H1 (cell line): ENCODE data around the gene SH3PXD2A. TPM values are rescaled to one million over a fixed set of nuclear protein-coding genes. Genes with fewer than 3 reads are reported as not detected.

Experiments used
- CTCF ChIA-PET: fragments of 300-600 bp; sonication (Branson Sonifier 250); formaldehyde crosslinking; loops from one replicate; lab custom pipeline; 2021; ENCODE audit not compliant: partially characterized antibody; lab: Charles Lee
- POLR2A ChIA-PET: fragments of 300-600 bp; sonication (Branson Sonifier 250); formaldehyde crosslinking; loops from one replicate; lab custom pipeline; 2021; ENCODE audit warnings: inconsistent platforms; ENCODE audit not compliant: partially characterized antibody; lab: Charles Lee
- DNase-seq, 2 experiments: peaks; one replicate each; pipeline versions ENCODE4 v3.0.0 to v3.0.0-alpha.2; 2010 to 2022; ENCODE audit warnings: low spot score in 2 of 2, low read depth in 1 of 2, mixed read lengths in 1 of 2
- FAIRE-seq: peaks from 2 replicates; lab custom pipeline; 2011; peaks lifted over from hg19 to GRCh38; lab: Jason Lieb, UNC
- H2AFZ ChIP-seq: 2 replicates; pipeline ENCODE4 v1.8.1; 2012; ENCODE audit warnings: low read length, inconsistent platforms
- H2AK5ac ChIP-seq: 2 replicates; pipeline ENCODE4 v1.6.1; 2013; ENCODE audit warnings: low read depth, low read length
- H2BK120ac ChIP-seq: replicated peaks from 2 replicates; pipeline ENCODE3; 2013; ENCODE audit warnings: low read depth, low read length, inconsistent platforms
- H2BK12ac ChIP-seq: 2 replicates; pipeline ENCODE4 v1.6.1; 2013; ENCODE audit warnings: low read depth, low read length
- H2BK15ac ChIP-seq: 2 replicates; pipeline ENCODE4 v1.6.1; 2013; ENCODE audit warnings: low read length
- H2BK20ac ChIP-seq: 2 replicates; pipeline ENCODE4 v1.6.1; 2013; ENCODE audit warnings: low read length
- H2BK5ac ChIP-seq: 2 replicates; pipeline ENCODE4 v1.6.1; 2013; ENCODE audit warnings: low read depth, low read length
- H3K14ac ChIP-seq: 2 replicates; pipeline ENCODE4 v1.6.1; 2013; ENCODE audit warnings: inconsistent platforms; ENCODE audit not compliant: insufficient read length
- H3K18ac ChIP-seq: 2 replicates; pipeline ENCODE4 v1.6.1; 2013; ENCODE audit warnings: low read length; ENCODE audit errors: extremely low read depth
- H3K23ac ChIP-seq: 2 replicates; pipeline ENCODE4 v1.6.1; 2013; ENCODE audit warnings: inconsistent platforms; ENCODE audit not compliant: insufficient read length
- H3K23me2 ChIP-seq: 2 replicates; pipeline ENCODE4 v1.6.1; 2013; ENCODE audit warnings: low read depth, low read length
- H3K27ac ChIP-seq: 2 replicates; pipeline ENCODE4 v1.6.1; 2011; ENCODE audit warnings: low read depth, low read length, inconsistent platforms
- H3K27me3 ChIP-seq, 4 experiments: replicated peaks in 1 of 4; 1 replicate in 1 of 4; 2 replicates in 3 of 4; pipeline versions ENCODE4 v1.6.1 to v1.8.1; 2011 to 2013; ENCODE audit warnings: low read length in 3 of 4, mild to moderate bottlenecking in 3 of 4, inconsistent platforms in 2 of 4, mixed read lengths in 2 of 4, moderate library complexity in 1 of 4; ENCODE audit not compliant: control insufficient read depth in 3 of 4, insufficient read depth in 3 of 4; ENCODE audit errors: extremely low read depth in 1 of 4
- H3K36me3 ChIP-seq, 4 experiments: 2 replicates each; pipeline versions ENCODE4 v1.6.1 to v1.8.1; 2011 to 2013; ENCODE audit warnings: mild to moderate bottlenecking in 4 of 4, low read length in 3 of 4, moderate library complexity in 2 of 4, control low read depth in 1 of 4, inconsistent platforms in 1 of 4; ENCODE audit not compliant: insufficient read depth in 4 of 4, control insufficient read depth in 2 of 4
- H3K4ac ChIP-seq: replicated peaks from 2 replicates; pipeline ENCODE3; 2013; ENCODE audit warnings: low read length, low read depth, mixed read lengths, inconsistent platforms; ENCODE audit not compliant: insufficient read length
- H3K4me1 ChIP-seq, 4 experiments: replicated peaks in 1 of 4; 1 replicate in 1 of 4; 2 replicates in 3 of 4; pipeline versions ENCODE4 v1.6.1 to v1.8.1; 2011 to 2013; ENCODE audit warnings: low read length in 3 of 4, inconsistent platforms in 2 of 4, mixed read lengths in 1 of 4; ENCODE audit not compliant: insufficient read depth in 4 of 4, control insufficient read depth in 3 of 4
- H3K4me2 ChIP-seq, 2 experiments: 2 replicates each; pipeline versions ENCODE4 v1.6.1 to v1.8.1; 2011 to 2013; ENCODE audit warnings: low read depth in 2 of 2, low read length in 2 of 2, control low read depth in 1 of 2, inconsistent platforms in 1 of 2, mild to moderate bottlenecking in 1 of 2; ENCODE audit not compliant: insufficient read depth in 1 of 2
- H3K4me3 ChIP-seq, 4 experiments: fragments of 200-600, 300-600 bp in 1 of 4; sonication (generic), shearing (Covaris generic), sonication (Bioruptor Twin) in 1 of 4; 2 replicates each; pipeline versions ENCODE4 v1.5.1 to v1.8.1; 2011 to 2016; ENCODE audit warnings: low read length in 4 of 4, low read depth in 3 of 4, control low read depth in 2 of 4, inconsistent platforms in 2 of 4, mild to moderate bottlenecking in 2 of 4, mixed read lengths in 1 of 4, moderate library complexity in 1 of 4; ENCODE audit not compliant: insufficient read depth in 2 of 4; ENCODE audit errors: extremely low read depth in 1 of 4
- H3K56ac ChIP-seq: replicated peaks from 2 replicates; pipeline ENCODE3; 2013; ENCODE audit warnings: low read depth, mild to moderate bottlenecking, mixed read lengths, low read length, inconsistent platforms; ENCODE audit not compliant: insufficient read length
- H3K79me1 ChIP-seq: 2 replicates; pipeline ENCODE4 v1.6.1; 2013; ENCODE audit warnings: low read depth, low read length, control low read depth
- H3K79me2 ChIP-seq, 2 experiments: 2 replicates each; pipeline versions ENCODE4 v1.6.1 to v1.8.1; 2012 to 2013; ENCODE audit warnings: low read length in 2 of 2, mild to moderate bottlenecking in 2 of 2, inconsistent platforms in 1 of 2; ENCODE audit not compliant: insufficient read depth in 2 of 2, control insufficient read depth in 1 of 2
- H3K9ac ChIP-seq, 4 experiments: replicated peaks in 1 of 4; 1 replicate in 1 of 4; 2 replicates in 3 of 4; pipeline versions ENCODE4 v1.6.1 to v1.8.1; 2011 to 2013; ENCODE audit warnings: low read depth in 3 of 4, low read length in 3 of 4, control low read depth in 2 of 4, mild to moderate bottlenecking in 2 of 4, moderate library complexity in 2 of 4, inconsistent platforms in 1 of 4; ENCODE audit errors: extremely low read depth in 1 of 4
- H3K9me3 ChIP-seq, 2 experiments: 2 replicates each; pipeline versions ENCODE4 v1.6.1 to v1.8.1; 2012 to 2013; ENCODE audit warnings: mild to moderate bottlenecking in 2 of 2, moderate library complexity in 2 of 2, control low read depth in 1 of 2, inconsistent platforms in 1 of 2, low read depth in 1 of 2, low read length in 1 of 2, mixed read lengths in 1 of 2; ENCODE audit not compliant: insufficient read depth in 2 of 2
- H4K20me1 ChIP-seq, 2 experiments: replicated peaks in 1 of 2; 2 replicates each; pipeline versions ENCODE3 to v1.8.1; 2011 to 2013; ENCODE audit warnings: inconsistent platforms in 2 of 2, low read length in 2 of 2, mild to moderate bottlenecking in 1 of 2; ENCODE audit not compliant: insufficient read depth in 2 of 2, control insufficient read depth in 1 of 2
- H4K5ac ChIP-seq: 2 replicates; pipeline ENCODE4 v1.6.1; 2013; ENCODE audit warnings: low read length, low read depth, mixed read lengths, inconsistent platforms; ENCODE audit not compliant: insufficient read length
- H4K8ac ChIP-seq: 2 replicates; pipeline ENCODE4 v1.8.0; 2013; ENCODE audit warnings: mild to moderate bottlenecking, moderate library complexity, low read length, inconsistent platforms; ENCODE audit not compliant: insufficient read depth; ENCODE audit errors: extremely low read depth
- H4K91ac ChIP-seq: replicated peaks from 2 replicates; pipeline ENCODE3; 2013; ENCODE audit warnings: low read length, mixed read lengths, inconsistent platforms; ENCODE audit not compliant: insufficient read length
- ATF2 ChIP-seq: IDR thresholded peaks from 2 replicates; pipeline ENCODE4 v1.6.1; 2012; ENCODE audit warnings: low read length, inconsistent platforms
- BACH1 ChIP-seq: IDR thresholded peaks from 2 replicates; pipeline ENCODE4 v1.6.1; 2012; ENCODE audit warnings: low read length, improper control_type of control experiment
- CBX5 ChIP-seq: fragments of 300-800, 300-1000 bp; sonication (generic); IDR thresholded peaks from 2 replicates; pipeline ENCODE4 v1.7.1; 2016; ENCODE audit warnings: antibody characterized with exemption, low read length, low read depth
- GABPA ChIP-seq: IDR thresholded peaks from 2 replicates; pipeline ENCODE4 v1.6.1; 2011; ENCODE audit warnings: mild to moderate bottlenecking, low read length, moderate library complexity, borderline replicate concordance; ENCODE audit not compliant: insufficient read depth
- KDM4A ChIP-seq: IDR thresholded peaks from one replicate; pipeline ENCODE4 v1.7.1; 2012; ENCODE audit warnings: low read depth, mild to moderate bottlenecking, moderate library complexity, low read length, inconsistent platforms; ENCODE audit not compliant: severe bottlenecking
- PHF8 ChIP-seq: fragments of 200-600 bp; sonication (generic); conservative IDR thresholded peaks from 2 replicates; pipeline ENCODE4 v1.7.1; 2012; ENCODE audit warnings: low read depth, mild to moderate bottlenecking, inconsistent platforms, low read length, moderate library complexity
- SAP30 ChIP-seq: fragments of 300-600 bp; sonication (generic); IDR thresholded peaks from 2 replicates; pipeline ENCODE4 v1.7.1; 2012; ENCODE audit warnings: low read length, moderate library complexity, mild to moderate bottlenecking, inconsistent platforms; ENCODE audit not compliant: insufficient read depth, insufficient replicate concordance
- WGBS, 2 experiments: shearing (Covaris generic) in 1 of 2; methylation state at CpG; one replicate each; pipeline versions ENCODE4 v1.1.6 to v1.1.7; 2013 to 2015; ENCODE audit warnings: low lambda C conversion rate in 2 of 2, mixed read lengths in 2 of 2, inconsistent platforms in 1 of 2, low coverage in 1 of 2, missing lambda C conversion rate in 1 of 2; ENCODE audit not compliant: insufficient replicate concordance in 2 of 2, insufficient coverage in 1 of 2, insufficient read length in 1 of 2; ENCODE audit errors: extremely low coverage in 1 of 2, missing lambda C conversion rate in 1 of 2; 5-methylcytosine and 5-hydroxymethylcytosine counted together
- polyA plus RNA-seq, 7 experiments: library from polyadenylated mRNA; depleted of rRNA in 3 of 7; stranded (reverse) in 5 of 7; unstranded in 2 of 7; fragments of >200 nt in 5 of 7; fragments of 200-250 nt in 2 of 7; gene quantifications; 1 replicate in 5 of 7; 2 replicates in 1 of 7; 4 replicates in 1 of 7; pipeline versions ENCODE4 v1.2.1 to v1.2.3, GENCODE V29; 2011 to 2013; ENCODE audit warnings: missing spikeins in 2 of 7, mixed read lengths in 2 of 7
- total RNA-seq: library from RNA; stranded (reverse); fragmentation: NEBNext Ultra II Directional; extraction: Animal tissue kit (Norgen Biotek cat#: 25700); gene quantifications from 2 replicates; pipeline ENCODE4 v1.2.1, GENCODE V29; 2021

The SH3PXD2A gene
- total and polyA plus RNA-seq, 2 of the 8 experiments (the other 6 are each of a cell fraction or from before 2014, with no cell fraction given), result 5.4 to 16.3 TPM

- no peak overlapping the region for H2AK5ac ChIP-seq
- TF ChIP-seq CBX5 (no peak), PHF8 (no peak), KDM4A (no peak), GABPA (no peak), BACH1 (no peak), SAP30 (no peak), ATF2 (no peak)
- TF ChIP-seq, all 59 proteins: peak for 0
- Histone ChIP-seq H3K14ac (no peak overlapping the region), H2AFZ (no peak overlapping the region), H2BK5ac (no peak overlapping the region), H4K5ac (no peak overlapping the region), H3K4me2 (no peak overlapping the region), H3K27me3 (no peaks in the 10 kb centered on the region), H4K91ac (no peak overlapping the region), H3K9ac (no peak overlapping the region), H2BK120ac (no peak overlapping the region), H3K18ac (no peak overlapping the region), H2BK20ac (no peak overlapping the region), H3K4me3 (no peak overlapping the region), H3K9me3 (no peaks in the 10 kb centered on the region), H3K36me3 (no peaks in the 10 kb centered on the region), H4K20me1 (no peaks in the 10 kb centered on the region), H3K23ac (no peak overlapping the region), H3K56ac (no peak overlapping the region), H3K23me2 (no peaks in the 10 kb centered on the region), H3K79me1 (no peaks in the 10 kb centered on the region), H3K4ac (no peak overlapping the region), H2BK15ac (no peak overlapping the region), H3K4me1 (peaks cover 0 to 14% (median 7%) of the 10 kb centered on the region in 4 experiments; a peak in 6 of 7 replicates), H3K27ac (no peak overlapping the region), H3K79me2 (no peaks in the 10 kb centered on the region), H2BK12ac (no peak overlapping the region), H4K8ac (peak overlapping the region; percentile 48; the same call in 1 of the 2 replicates)
- ChIA-PET POLR2A (interaction anchor here (1.3 kb wide), 1 partner anchor 12 kb away, joined by 3 read pairs; no protein-coding TSS in a partner anchor), CTCF (interaction anchor here (0.6 to 23.1 kb wide), 7 partner anchors 9 to 158 kb away, joined by 3 to 304 read pairs (median 5); no protein-coding TSS in a partner anchor)
- WGBS, 2 experiments, result 83% methylated on average over 11 of the region's 14 CpGs; no CpG with 5 or more reads in 1 of the 2 experiments
- FAIRE-seq, result no peak
- DNase-seq, result no peak
Measured at GRCh38 chr10:103727546-103727963, 127.8 kb downstream of the SH3PXD2A start.
